SJSA1 (cell line): ENCODE results near the gene SCO1. TPM values are rescaled to one million over a fixed set of nuclear protein-coding genes. Genes with fewer than 3 reads are reported as not detected.

ENCODE experiments used
- DNase-seq, 2 experiments: peaks; one replicate each; pipeline ENCODE4 v3.0.0-alpha.2; 2015 to 2020; ENCODE audit warnings: low spot score in 2 of 2, low read depth in 1 of 2
- H3K27ac ChIP-seq: fragments of 250-450 bp; sonication (Bioruptor Pico); 2 replicates; pipeline ENCODE4 v1.5.1; 2020; ENCODE audit warnings: mild to moderate bottlenecking, moderate library complexity
- H3K27me3 ChIP-seq: fragments of 250-450 bp; sonication (Bioruptor Pico); replicated peaks from 2 replicates; pipeline ENCODE4 v1.5.1; 2020; ENCODE audit warnings: mild to moderate bottlenecking, moderate library complexity
- H3K36me3 ChIP-seq: fragments of 250-450 bp; sonication (Bioruptor Pico); 2 replicates; pipeline ENCODE4 v1.5.1; 2020; ENCODE audit warnings: mild to moderate bottlenecking
- H3K4me1 ChIP-seq: fragments of 250-450 bp; sonication (Bioruptor Pico); replicated peaks from 2 replicates; pipeline ENCODE4 v1.6.1; 2021; ENCODE audit warnings: mild to moderate bottlenecking
- H3K4me3 ChIP-seq: fragments of 250-450 bp; sonication (Bioruptor Pico); 2 replicates; pipeline ENCODE4 v1.5.1; 2020; ENCODE audit warnings: mild to moderate bottlenecking
- H3K9me3 ChIP-seq: fragments of 250-450 bp; sonication (Bioruptor Pico); replicated peaks from 2 replicates; pipeline ENCODE4 v1.5.1; 2020; ENCODE audit warnings: mild to moderate bottlenecking
- total RNA-seq: library from RNA; depleted of rRNA; stranded (reverse); fragments of >200 nt; shearing (Covaris generic); gene quantifications from 2 replicates; pipeline ENCODE4 v1.2.3, GENCODE V29; 2014; rRNA removed

SCO1 gene
- total RNA-seq = 23.5 and 27.1 TPM in 2 replicates

- Histone ChIP-seq H3K4me3 (peak within 1 kb of the TSS; percentile 71), H3K9me3 (no peaks in the 10 kb centered on the region), H3K27me3 (no peaks in the 10 kb centered on the region), H3K4me1 (peaks cover 8% of the 10 kb centered on the region; the same call in 1 of the 2 replicates), H3K27ac (peak within 1 kb of the TSS; percentile 69), H3K36me3 (peaks cover 36% of the 10 kb centered on the region)
- DNase-seq = peak; percentile 83 to 94
These were observed at the start of gene SCO1, which contains the start of gene ADPRM for GRCh38 chr17:10697092-10698081. Gene SCO1, minus strand, starts transcription at chr17:10697533. Its CDS starts 26 bp downstream, at chr17:10697507. Gene ADPRM, plus strand, starts transcription at chr17:10697594. Its CDS starts 7,333 bp downstream, at chr17:10704927.

DNA sequence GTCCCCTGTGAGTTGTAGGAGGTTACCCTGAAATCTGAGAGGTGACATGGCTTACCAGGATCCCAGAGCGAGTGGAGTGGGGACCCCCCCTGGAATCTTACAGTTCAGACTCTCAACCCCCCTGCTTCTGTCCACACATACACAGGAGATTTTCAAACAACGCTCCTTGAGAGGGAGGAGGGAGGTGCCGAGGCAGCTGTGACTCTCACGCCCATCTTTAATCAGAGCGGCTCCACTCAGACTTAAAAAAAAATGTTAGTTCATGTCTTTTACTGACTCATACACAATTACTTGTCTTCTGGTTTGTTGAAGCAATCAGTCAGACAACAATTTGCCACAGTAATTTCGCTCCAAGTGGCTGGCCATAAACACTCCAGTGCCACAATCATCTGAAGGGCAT is 47.9 kb upstream of the SCO1 start:
- no peaks in the 10 kb centered on the region for H3K4me1 ChIP-seq
- no peak overlapping the region for H3K27ac ChIP-seq
- H3K9me3 ChIP-seq = no peaks in the 10 kb centered on the region
- H3K36me3 ChIP-seq = no peaks in the 10 kb centered on the region
- no peak overlapping the region for H3K4me3 ChIP-seq
- H3K27me3 ChIP-seq = no peaks in the 10 kb centered on the region; the same call in 1 of the 2 replicates
- DNase-seq = peak in 1 of 2 experiments; percentile 9

GRCh38 chr17:10744501-10745000 is 47.2 kb upstream of the SCO1 start:
- DNase-seq = no peak
- no peaks in the 10 kb centered on the region; the same call in 1 of the 2 replicates for H3K27me3 ChIP-seq
- no peaks in the 10 kb centered on the region for H3K9me3 ChIP-seq
- H3K4me1 ChIP-seq = no peaks in the 10 kb centered on the region
- no peaks in the 10 kb centered on the region for H3K36me3 ChIP-seq
- H3K4me3 ChIP-seq = no peak overlapping the region
- H3K27ac ChIP-seq = no peak overlapping the region

DNA sequence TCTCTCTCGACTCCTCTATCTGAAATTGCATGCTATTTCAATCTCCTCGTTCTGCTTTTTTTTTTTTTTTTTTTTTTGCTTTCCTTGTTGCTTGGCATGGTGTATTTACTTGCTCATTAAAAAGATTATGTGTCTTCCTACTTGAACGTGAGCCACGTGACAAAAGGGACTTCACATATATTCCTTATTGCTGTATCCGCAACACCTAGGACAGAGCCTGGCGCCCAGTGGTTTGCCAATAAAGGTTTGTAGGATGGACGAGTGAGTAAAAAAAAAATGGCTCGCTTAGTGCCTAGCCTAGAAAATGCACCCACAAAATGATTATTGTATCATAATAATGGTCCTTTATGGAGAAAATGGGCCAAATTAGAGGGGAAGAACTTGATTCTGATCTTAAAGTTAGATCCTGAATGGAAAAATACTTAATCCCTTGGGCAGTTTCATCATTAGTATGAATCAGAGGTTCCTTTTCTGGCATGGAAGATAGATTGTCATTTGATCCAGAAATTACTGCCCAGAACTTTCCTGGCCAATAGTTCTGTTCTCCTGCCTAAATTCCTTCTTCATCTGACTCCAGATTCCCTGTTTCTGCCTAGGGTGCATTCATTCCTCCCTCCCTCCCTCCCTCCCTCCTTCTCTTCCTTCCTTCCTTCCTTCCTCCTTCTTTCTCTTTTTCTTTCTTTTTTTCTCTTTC is 46.1 kb upstream of the SCO1 start:
- Histone ChIP-seq H3K4me1 (no peaks in the 10 kb centered on the region), H3K36me3 (no peaks in the 10 kb centered on the region), H3K27me3 (no peaks in the 10 kb centered on the region; the same call in 1 of the 2 replicates), H3K9me3 (no peaks in the 10 kb centered on the region), H3K4me3 (no peak overlapping the region), H3K27ac (no peak overlapping the region)
- DNase-seq = no peak

GRCh38 chr17:10742431-10742830 is 45.1 kb upstream of the SCO1 start:
- Histone ChIP-seq H3K27ac (no peak overlapping the region), H3K27me3 (no peaks in the 10 kb centered on the region; the same call in 1 of the 2 replicates), H3K4me1 (no peaks in the 10 kb centered on the region), H3K36me3 (no peaks in the 10 kb centered on the region), H3K4me3 (no peak overlapping the region), H3K9me3 (0 out of 2 replicates have a peak, but pooled peaks cover 2% of the 10 kb centered on the region)
- DNase-seq = no peak

- DNase-seq = no peak
These were observed 44.2 kb upstream of the SCO1 start for GRCh38 chr17:10741416-10742135.

DNA sequence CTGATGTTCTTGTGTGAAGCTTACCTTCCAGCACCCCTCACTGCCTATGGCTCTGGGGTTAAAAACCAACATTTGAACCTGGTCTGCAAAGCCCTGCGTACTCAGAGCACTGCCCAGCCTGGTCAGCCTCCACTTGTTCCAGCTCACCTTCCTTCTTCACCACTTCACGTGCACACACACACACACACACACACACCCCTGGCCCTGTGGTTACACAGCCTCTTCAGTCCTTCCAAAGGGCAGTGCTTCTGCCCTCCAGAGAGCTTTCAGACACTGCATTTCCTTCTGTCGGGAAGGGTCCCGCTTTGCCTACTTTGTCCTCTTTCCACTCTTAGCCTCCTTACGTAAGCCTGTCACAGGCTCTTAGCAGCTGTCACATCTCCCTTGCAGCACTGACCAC is 42.1 kb upstream of the SCO1 start:
- Histone ChIP-seq H3K4me3 (no peak overlapping the region), H3K9me3 (0 out of 2 replicates have a peak, but pooled peaks cover 4% of the 10 kb centered on the region), H3K4me1 (no peaks in the 10 kb centered on the region), H3K27ac (no peak overlapping the region), H3K27me3 (no peaks in the 10 kb centered on the region), H3K36me3 (no peaks in the 10 kb centered on the region)
- no peak for DNase-seq

More at GRCh38 chr17:10741416-10742135, 44.2 kb upstream of the SCO1 start:
- no peaks in the 10 kb centered on the region for H3K36me3 ChIP-seq
- no peak overlapping the region for H3K4me3 ChIP-seq
- no peaks in the 10 kb centered on the region; the same call in 1 of the 2 replicates for H3K27me3 ChIP-seq
- 0 out of 2 replicates have a peak, but pooled peaks cover 4% of the 10 kb centered on the region for H3K9me3 ChIP-seq
- H3K4me1 ChIP-seq = no peaks in the 10 kb centered on the region
- H3K27ac ChIP-seq = no peak overlapping the region

GRCh38 chr17:10738521-10739258 is 41.4 kb upstream of the SCO1 start:
- Histone ChIP-seq H3K4me1 (no peaks in the 10 kb centered on the region), H3K4me3 (no peak overlapping the region), H3K36me3 (no peaks in the 10 kb centered on the region), H3K27ac (no peak overlapping the region), H3K27me3 (no peaks in the 10 kb centered on the region), H3K9me3 (0 out of 2 replicates have a peak, but pooled peaks cover 4% of the 10 kb centered on the region)
- no peak for DNase-seq

GRCh38 chr17:10737736-10738135 is 40.4 kb upstream of the SCO1 start:
- H3K9me3 ChIP-seq = 0 out of 2 replicates have a peak, but pooled peaks cover 4% of the 10 kb centered on the region
- H3K27me3 ChIP-seq = no peaks in the 10 kb centered on the region
- H3K36me3 ChIP-seq = no peaks in the 10 kb centered on the region
- H3K4me3 ChIP-seq = no peak overlapping the region
- DNase-seq = no peak
- no peaks in the 10 kb centered on the region for H3K4me1 ChIP-seq
- H3K27ac ChIP-seq = no peak overlapping the region

- Histone ChIP-seq H3K4me1 (no peaks in the 10 kb centered on the region), H3K9me3 (0 out of 2 replicates have a peak, but pooled peaks cover 4% of the 10 kb centered on the region), H3K4me3 (no peak overlapping the region), H3K27ac (no peak overlapping the region), H3K36me3 (no peaks in the 10 kb centered on the region), H3K27me3 (no peaks in the 10 kb centered on the region)
- DNase-seq = peak; percentile 36 to 53
These were observed 39.9 kb upstream of the SCO1 start for GRCh38 chr17:10737168-10737622.

DNA sequence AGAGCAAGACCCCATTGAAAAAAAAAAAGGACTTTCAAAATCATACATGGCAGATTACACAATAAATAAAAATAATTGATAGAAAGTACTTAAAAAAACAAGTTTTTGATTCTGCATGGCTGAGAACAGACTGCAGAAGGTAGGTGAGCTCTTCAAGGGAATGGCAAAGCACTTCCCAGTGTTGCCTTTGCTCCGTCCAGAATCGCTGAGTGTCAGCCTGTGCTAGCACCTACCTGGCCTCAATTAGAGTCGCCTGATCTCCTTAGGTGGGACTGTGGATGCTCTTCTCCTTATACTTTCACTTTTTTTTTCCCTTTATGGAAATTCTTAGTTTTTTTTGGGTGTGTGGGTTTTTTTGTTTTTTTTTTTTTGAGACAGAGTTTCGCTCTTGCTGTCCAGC is 38.5 kb upstream of the SCO1 start:
- Histone ChIP-seq H3K27me3 (no peaks in the 10 kb centered on the region), H3K36me3 (no peaks in the 10 kb centered on the region), H3K27ac (no peak overlapping the region), H3K4me1 (no peaks in the 10 kb centered on the region), H3K9me3 (0 out of 2 replicates have a peak, but pooled peaks cover 4% of the 10 kb centered on the region), H3K4me3 (no peak overlapping the region)
- DNase-seq = no peak

- no peak overlapping the region for H3K4me3 ChIP-seq
- H3K27ac ChIP-seq = no peak overlapping the region
These were observed 37.9 kb upstream of the SCO1 start for GRCh38 chr17:10735251-10735650.

More at GRCh38 chr17:10735251-10735650, 37.9 kb upstream of the SCO1 start:
- no peaks in the 10 kb centered on the region for H3K4me1 ChIP-seq
- no peak for DNase-seq
- no peaks in the 10 kb centered on the region for H3K27me3 ChIP-seq
- no peaks in the 10 kb centered on the region for H3K36me3 ChIP-seq
- 0 out of 2 replicates have a peak, but pooled peaks cover 4% of the 10 kb centered on the region for H3K9me3 ChIP-seq
